Activated T-cell treated with anti-CD3 and anti-CD28 coated beads, Interleukin-2, amount 50 U/mL, for 72 hours (primary cell): ENCODE results near the gene BCL2L12. TPM values are rescaled to one million over a fixed set of nuclear protein-coding genes. Genes with fewer than 3 reads are reported as not detected.
A peak's percentile ranks its signal among the peaks of the same experiment; 100 is the strongest.

Source experiments
- ATAC-seq, 2 donors: fragments of 150-1000 bp; cut with Tn5 transposase; replicated peaks in 1 of 2; 2 replicates each; pipeline ENCODE4 v1.10.0; 2021; ENCODE audit warnings: moderate library complexity in 2 of 2, mild to moderate bottlenecking in 1 of 2
- DNase-seq, 2 donors: peaks; one replicate each; pipeline ENCODE4 v3.0.0; 2021 to 2022; ENCODE audit warnings: mixed read lengths in 1 of 2
- H3K27ac Mint-ChIP-seq: one replicate; pipeline ENCODE4 v1.8.0; 2022; ENCODE audit warnings: mild to moderate bottlenecking, moderate library complexity, mixed read lengths
- H3K27me3 Mint-ChIP-seq: one replicate; pipeline ENCODE4 v1.8.0; 2022; ENCODE audit warnings: low read depth, mixed read lengths
- H3K36me3 Mint-ChIP-seq, 2 donors: one replicate each; pipeline ENCODE4 v1.8.0; 2022; ENCODE audit warnings: mixed read lengths in 2 of 2, mild to moderate bottlenecking in 1 of 2; ENCODE audit not compliant: insufficient read depth in 2 of 2
- H3K4me1 Mint-ChIP-seq: one replicate; pipeline ENCODE4 v1.8.0; 2022; ENCODE audit warnings: low read depth, mixed read lengths
- H3K4me3 Mint-ChIP-seq, 2 donors: one replicate each; pipeline ENCODE4 v1.8.0; 2022; ENCODE audit warnings: mild to moderate bottlenecking in 2 of 2, mixed read lengths in 2 of 2, moderate library complexity in 2 of 2
- H3K9me3 Mint-ChIP-seq, 2 donors: one replicate each; pipeline ENCODE4 v1.8.0; 2022; ENCODE audit warnings: mixed read lengths in 2 of 2
- total RNA-seq, 2 donors: library from RNA; stranded (reverse); gene quantifications; one replicate each; pipeline ENCODE4 v1.2.3, GENCODE V29; 2022

BCL2L12 gene
- total RNA-seq, 2 donors from 2014 or later: 80.3 to 82.6 TPM

- no peaks in the 10 kb centered on the region for H3K27me3 Mint-ChIP-seq
Observed at GRCh38 chr19:49662011-49662410, 3.7 kb upstream of the BCL2L12 start.

GRCh38 chr19:49663224-49663623 lies 2.5 kb upstream of the BCL2L12 start:
- H3K27ac Mint-ChIP-seq: peak overlapping the region; percentile 91
- DNase-seq (no peak), ATAC-seq (no peak)
- H3K4me3 Mint-ChIP-seq: peak overlapping the region; percentile 95 to 98
- peaks cover 40% of the 10 kb centered on the region for H3K4me1 Mint-ChIP-seq
- peaks cover 2 to 12% of the 10 kb centered on the region in 2 donors for H3K36me3 Mint-ChIP-seq
- H3K9me3 Mint-ChIP-seq: no peaks in the 10 kb centered on the region
- H3K27me3 Mint-ChIP-seq: no peaks in the 10 kb centered on the region

More at GRCh38 chr19:49662011-49662410, 3.7 kb upstream of the BCL2L12 start:
- ATAC-seq: no peak
- H3K4me1 Mint-ChIP-seq: peaks cover 33% of the 10 kb centered on the region
- H3K4me3 Mint-ChIP-seq: no peak overlapping the region
- H3K36me3 Mint-ChIP-seq: peaks cover 4 to 15% of the 10 kb centered on the region in 2 donors
- no peak overlapping the region for H3K27ac Mint-ChIP-seq
- DNase-seq: no peak
- H3K9me3 Mint-ChIP-seq: no peaks in the 10 kb centered on the region

DNA sequence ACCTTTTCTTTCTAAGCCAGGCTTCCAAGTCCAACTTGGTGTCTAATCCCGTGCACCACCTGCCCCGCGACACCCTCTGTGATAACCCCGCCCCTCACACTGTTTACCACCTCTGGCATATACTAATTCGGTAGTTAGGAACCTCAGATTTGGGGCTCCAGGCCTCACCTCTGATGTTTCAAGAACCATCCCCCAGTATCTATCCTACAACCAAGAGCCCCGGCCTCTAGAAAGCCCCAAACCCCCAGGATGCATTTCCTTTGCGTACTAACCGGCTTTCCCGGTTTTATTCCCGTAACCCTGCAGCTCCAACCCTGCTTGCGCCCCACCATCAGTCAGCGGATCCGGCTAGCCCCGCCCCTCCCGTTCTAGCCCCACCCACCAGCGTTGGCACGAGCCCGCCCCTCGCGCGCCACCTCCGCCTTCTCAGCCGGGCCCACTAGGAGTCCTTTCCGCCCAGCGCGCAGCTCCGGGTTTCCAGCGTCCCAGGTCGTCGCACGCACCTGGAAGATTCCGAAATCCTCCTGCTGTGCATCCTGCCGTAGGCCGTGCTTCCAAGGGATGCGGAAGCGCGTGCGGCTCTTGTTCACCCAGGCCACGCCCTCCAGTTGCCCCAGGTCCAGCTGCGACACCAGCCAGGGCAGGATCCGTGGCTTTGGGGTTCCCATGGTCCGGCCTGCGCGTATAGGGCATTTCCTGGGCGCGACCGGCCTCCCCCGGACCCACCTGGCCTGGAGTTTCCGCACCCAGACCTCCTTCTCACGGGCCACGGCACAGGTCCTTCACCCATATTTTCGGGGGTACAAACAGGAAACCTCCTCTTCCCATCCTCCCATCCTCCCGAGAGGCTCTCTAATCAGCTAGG lies 1.3 kb upstream of the BCL2L12 start:
- H3K36me3 Mint-ChIP-seq: peaks cover 2 to 12% of the 10 kb centered on the region in 2 donors

GRCh38 chr19:49665036-49665350 lies 740 bp upstream of the BCL2L12 start:
- no peak for ATAC-seq
- peaks cover 0 to 14% of the 10 kb centered on the region in 2 donors for H3K36me3 Mint-ChIP-seq

More for the DNA sequence above, 1.3 kb upstream of the BCL2L12 start:
- Mint-ChIP-seq H3K9me3 (no peaks in the 10 kb centered on the region), H3K27ac (peak overlapping the region; percentile 91), H3K27me3 (no peaks in the 10 kb centered on the region), H3K4me3 (peak overlapping the region; percentile 95 to 98), H3K4me1 (peaks cover 40% of the 10 kb centered on the region)
- peak; percentile 72 for ATAC-seq
- DNase-seq: peak; percentile 90 to 91

DNA sequence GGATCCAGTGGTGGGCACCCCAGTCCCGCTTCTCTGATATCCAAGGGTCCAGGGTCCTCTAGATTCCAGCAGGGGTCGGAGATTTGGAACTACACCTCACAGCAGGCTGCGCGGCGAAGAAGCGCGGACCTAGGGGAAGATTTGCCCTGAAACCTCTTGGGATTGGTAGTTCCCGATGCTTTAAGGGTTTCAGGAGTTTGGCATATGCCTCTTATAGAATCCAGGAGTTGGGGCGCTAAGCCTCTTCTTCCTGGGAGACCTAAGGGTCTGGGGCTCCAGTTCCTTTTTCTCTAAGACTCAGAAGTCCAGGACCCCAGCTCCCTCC lies 349 bp downstream of the BCL2L12 start:
- Mint-ChIP-seq H3K27me3 (no peaks in the 10 kb centered on the region), H3K27ac (peak overlapping the region; percentile 91), H3K4me1 (peaks cover 40% of the 10 kb centered on the region), H3K9me3 (no peaks in the 10 kb centered on the region), H3K4me3 (peak overlapping the region; percentile 95 to 98), H3K36me3 (peaks cover 0 to 16% of the 10 kb centered on the region in 2 donors)
- ATAC-seq (no peak), DNase-seq (no peak)

More at GRCh38 chr19:49665036-49665350, 740 bp upstream of the BCL2L12 start:
- Mint-ChIP-seq H3K27me3 (no peaks in the 10 kb centered on the region), H3K27ac (peak overlapping the region; percentile 91), H3K4me1 (peaks cover 40% of the 10 kb centered on the region), H3K9me3 (no peaks in the 10 kb centered on the region), H3K4me3 (peak overlapping the region; percentile 95 to 98)
- DNase-seq: no peak

DNA sequence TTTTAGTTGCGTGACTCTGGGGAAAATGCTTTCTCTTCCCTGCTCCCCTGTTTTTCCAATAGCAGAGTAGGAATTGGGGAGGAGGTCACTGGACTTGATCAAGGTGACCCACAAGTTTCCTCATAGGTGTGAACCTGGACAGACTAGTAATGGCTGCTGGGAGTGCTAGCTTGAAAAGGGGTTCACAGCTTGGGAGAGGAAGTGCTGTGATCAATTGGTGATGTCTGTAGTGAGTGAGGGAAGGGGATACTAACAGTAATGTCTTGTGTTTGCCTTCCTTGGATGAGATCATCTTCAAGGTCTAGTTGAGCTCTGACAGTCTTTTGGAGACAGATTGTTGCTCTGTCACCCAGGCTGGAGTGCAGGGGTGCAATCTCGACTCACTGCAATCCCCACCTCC lies 1.7 kb downstream of the BCL2L12 start:
- ATAC-seq: no peak
- peaks cover 47% of the 10 kb centered on the region for H3K4me1 Mint-ChIP-seq
- DNase-seq: no peak

GRCh38 chr19:49669516-49669915 lies 3.8 kb downstream of the BCL2L12 start:
- ATAC-seq: no peak
- peaks cover 0 to 21% of the 10 kb centered on the region in 2 donors for H3K36me3 Mint-ChIP-seq
- H3K4me3 Mint-ChIP-seq: no peak overlapping the region
- no peaks in the 10 kb centered on the region for H3K27me3 Mint-ChIP-seq
- H3K9me3 Mint-ChIP-seq: no peaks in the 10 kb centered on the region
- H3K27ac Mint-ChIP-seq: no peak overlapping the region
- peaks cover 30% of the 10 kb centered on the region for H3K4me1 Mint-ChIP-seq
- DNase-seq: no peak

More for the DNA sequence above, 1.7 kb downstream of the BCL2L12 start:
- H3K4me3 Mint-ChIP-seq: peak overlapping the region; percentile 95 to 98
- no peaks in the 10 kb centered on the region for H3K27me3 Mint-ChIP-seq
- peak overlapping the region; percentile 17 for H3K27ac Mint-ChIP-seq
- H3K9me3 Mint-ChIP-seq: no peaks in the 10 kb centered on the region
- H3K36me3 Mint-ChIP-seq: peaks cover 0 to 16% of the 10 kb centered on the region in 2 donors

GRCh38 chr19:49672131-49672919 lies 6.6 kb downstream of the BCL2L12 start:
- Mint-ChIP-seq H3K27ac (no peak overlapping the region), H3K4me3 (peak overlapping the region in 1 of 2 donors; percentile 8), H3K27me3 (no peaks in the 10 kb centered on the region), H3K9me3 (no peaks in the 10 kb centered on the region), H3K4me1 (peaks cover 22% of the 10 kb centered on the region), H3K36me3 (peaks cover 0 to 16% of the 10 kb centered on the region in 2 donors)
- DNase-seq (peak; percentile 81 to 84), ATAC-seq (no peak)

DNA sequence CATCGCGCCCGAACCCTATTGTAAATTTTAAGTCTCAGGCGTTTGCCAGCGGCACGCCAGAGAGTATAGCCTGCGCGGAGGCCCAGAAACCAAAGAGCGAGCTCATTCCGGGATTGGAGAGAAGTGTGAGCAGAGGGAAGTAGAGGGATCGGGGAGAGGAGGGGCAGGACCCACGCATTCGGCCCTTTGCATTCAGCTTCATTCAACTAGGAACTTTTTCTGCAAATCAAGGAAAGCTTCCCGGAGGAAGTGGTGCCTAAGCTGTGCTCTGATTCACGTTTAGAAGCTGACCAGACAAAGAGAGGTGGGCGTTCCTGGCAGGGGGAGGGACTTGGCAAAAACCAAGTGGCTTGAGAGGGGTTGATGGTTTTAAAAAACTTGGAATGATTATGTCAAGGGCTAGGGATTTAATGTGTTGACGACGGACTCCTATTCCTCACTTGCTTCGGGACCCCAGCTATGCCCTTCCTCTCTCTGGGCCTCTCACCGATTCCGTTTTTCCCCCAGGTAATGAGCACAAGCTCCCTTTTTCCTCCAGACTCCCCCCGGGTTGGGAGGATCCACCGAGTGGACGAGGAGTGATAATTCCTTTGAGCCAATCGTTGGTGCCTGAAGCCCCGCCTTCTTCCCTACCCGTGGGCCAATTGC lies 10.5 kb downstream of the BCL2L12 start:
- Mint-ChIP-seq H3K27ac (peak overlapping the region; percentile 94), H3K27me3 (no peaks in the 10 kb centered on the region), H3K4me1 (peaks cover 52% of the 10 kb centered on the region), H3K4me3 (peak overlapping the region; percentile 85 to 90), H3K9me3 (no peaks in the 10 kb centered on the region), H3K36me3 (peaks cover 0 to 14% of the 10 kb centered on the region in 2 donors)
- DNase-seq (no peak), ATAC-seq (peak; percentile 8 to 21)

GRCh38 chr19:49676784-49677230 lies 11.1 kb downstream of the BCL2L12 start:
- ATAC-seq: peak; percentile 82 to 84
- Mint-ChIP-seq H3K4me3 (peak overlapping the region; percentile 85 to 90), H3K9me3 (no peaks in the 10 kb centered on the region), H3K27me3 (no peaks in the 10 kb centered on the region), H3K27ac (peak overlapping the region; percentile 94), H3K4me1 (peaks cover 53% of the 10 kb centered on the region), H3K36me3 (peaks cover 0 to 14% of the 10 kb centered on the region in 2 donors)
- peak; percentile 98 to 99 for DNase-seq

- Mint-ChIP-seq H3K4me1 (peaks cover 53% of the 10 kb centered on the region), H3K27me3 (no peaks in the 10 kb centered on the region), H3K4me3 (peak within 1 kb of the TSS; percentile 90 to 97), H3K9me3 (no peaks in the 10 kb centered on the region), H3K36me3 (peaks cover under 1 to 15% of the 10 kb centered on the region in 2 donors), H3K27ac (peak within 1 kb of the TSS; percentile 94)
- ATAC-seq: peak; percentile 14 to 26
- peak; percentile 64 to 72 for DNase-seq
Observed at GRCh38 chr19:49677231-49677900, 11.6 kb downstream of the BCL2L12 start, which contains the start of gene PRMT1. Gene PRMT1 (plus strand): TSS chr19:49677271. CDS start chr19:49677281, 10 bp downstream.
